Stimulated activated naive B cell treated with anti-CD40 and anti-IgM and Interleukin-4, amounts not matched to agents 10 μg/mL and 1 μg/mL and 100 μg/mL, for 72 hours (primary cell): ENCODE results near the gene GPC6.

Source experiments
- ATAC-seq, 2 donors: fragments of 150-1000 bp; cut with Tn5 transposase; replicated peaks; 2 replicates each; pipeline ENCODE4 v1.10.0; 2021; ENCODE audit warnings: moderate library complexity in 1 of 2
- DNase-seq: peaks from one replicate; pipeline ENCODE4 v3.0.0; 2021
- H3K27ac Mint-ChIP-seq: one replicate; pipeline ENCODE4 v1.8.0; 2022; ENCODE audit warnings: mild to moderate bottlenecking, mixed read lengths
- H3K27me3 Mint-ChIP-seq, 2 donors: one replicate each; pipeline ENCODE4 v1.8.0; 2022; ENCODE audit warnings: mixed read lengths in 2 of 2
- H3K36me3 Mint-ChIP-seq, 2 donors: one replicate each; pipeline ENCODE4 v1.8.0; 2022; ENCODE audit warnings: mixed read lengths in 2 of 2, mild to moderate bottlenecking in 1 of 2
- H3K4me1 Mint-ChIP-seq, 2 donors: one replicate each; pipeline ENCODE4 v1.8.0; 2022; ENCODE audit warnings: mixed read lengths in 2 of 2, mild to moderate bottlenecking in 1 of 2
- H3K4me3 Mint-ChIP-seq, 2 donors: one replicate each; pipeline ENCODE4 v1.8.0; 2022; ENCODE audit warnings: mild to moderate bottlenecking in 2 of 2, mixed read lengths in 2 of 2, moderate library complexity in 1 of 2
- H3K9me3 Mint-ChIP-seq, 2 donors: one replicate each; pipeline ENCODE4 v1.8.0; 2022; ENCODE audit warnings: mixed read lengths in 2 of 2, mild to moderate bottlenecking in 1 of 2

GPC6 gene

GRCh38 chr13:94050039-94050438, 823.4 kb downstream of the GPC6 start:
- Mint-ChIP-seq H3K27me3 (no peaks in the 10 kb centered on the region), H3K9me3 (peaks cover 0 to 4% of the 10 kb centered on the region in 2 donors), H3K27ac (no peak overlapping the region), H3K36me3 (no peaks in the 10 kb centered on the region), H3K4me1 (no peaks in the 10 kb centered on the region), H3K4me3 (no peak overlapping the region)
- ATAC-seq (no peak), DNase-seq (no peak)

GRCh38 chr13:94050686-94051085, 824.1 kb downstream of the GPC6 start:
- H3K4me3 Mint-ChIP-seq = no peak overlapping the region
- H3K4me1 Mint-ChIP-seq = no peaks in the 10 kb centered on the region
- no peak for DNase-seq
- H3K9me3 Mint-ChIP-seq = peaks cover 0 to 4% of the 10 kb centered on the region in 2 donors
- no peak overlapping the region for H3K27ac Mint-ChIP-seq
- H3K36me3 Mint-ChIP-seq = no peaks in the 10 kb centered on the region
- no peaks in the 10 kb centered on the region for H3K27me3 Mint-ChIP-seq
- ATAC-seq = no peak

- no peaks in the 10 kb centered on the region for H3K4me1 Mint-ChIP-seq
- ATAC-seq (peak; percentile 55 to 82), DNase-seq (no peak)
- peaks cover 0 to 4% of the 10 kb centered on the region in 2 donors for H3K9me3 Mint-ChIP-seq
- H3K27me3 Mint-ChIP-seq = no peaks in the 10 kb centered on the region
- H3K36me3 Mint-ChIP-seq = no peaks in the 10 kb centered on the region
- no peak overlapping the region for H3K27ac Mint-ChIP-seq
- H3K4me3 Mint-ChIP-seq = no peak overlapping the region
Measured at GRCh38 chr13:94053986-94054593, 827.5 kb downstream of the GPC6 start.

- Mint-ChIP-seq H3K27me3 (no peaks in the 10 kb centered on the region), H3K4me3 (no peak overlapping the region), H3K27ac (no peak overlapping the region), H3K4me1 (no peaks in the 10 kb centered on the region), H3K36me3 (no peaks in the 10 kb centered on the region), H3K9me3 (no peaks in the 10 kb centered on the region)
- DNase-seq = no peak
- no peak for ATAC-seq
Measured at GRCh38 chr13:94056362-94056990, 829.9 kb downstream of the GPC6 start.

GRCh38 chr13:94057618-94058186, 831.1 kb downstream of the GPC6 start:
- Mint-ChIP-seq H3K4me1 (no peaks in the 10 kb centered on the region), H3K9me3 (no peaks in the 10 kb centered on the region), H3K4me3 (no peak overlapping the region), H3K27me3 (no peaks in the 10 kb centered on the region), H3K27ac (no peak overlapping the region), H3K36me3 (no peaks in the 10 kb centered on the region)
- no peak for ATAC-seq
- no peak for DNase-seq

GRCh38 chr13:94058821-94059360, 832.3 kb downstream of the GPC6 start:
- H3K36me3 Mint-ChIP-seq = no peaks in the 10 kb centered on the region
- no peaks in the 10 kb centered on the region for H3K9me3 Mint-ChIP-seq
- H3K4me3 Mint-ChIP-seq = no peak overlapping the region
- no peak for ATAC-seq
- H3K27me3 Mint-ChIP-seq = no peaks in the 10 kb centered on the region
- H3K27ac Mint-ChIP-seq = no peak overlapping the region
- no peaks in the 10 kb centered on the region for H3K4me1 Mint-ChIP-seq
- DNase-seq = no peak

GRCh38 chr13:94061301-94061700, 834.7 kb downstream of the GPC6 start:
- ATAC-seq (no peak), DNase-seq (no peak)
- Mint-ChIP-seq H3K27me3 (no peaks in the 10 kb centered on the region), H3K9me3 (no peaks in the 10 kb centered on the region), H3K36me3 (no peaks in the 10 kb centered on the region), H3K4me1 (no peaks in the 10 kb centered on the region), H3K27ac (no peak overlapping the region), H3K4me3 (no peak overlapping the region)

GRCh38 chr13:94063096-94063495, 836.5 kb downstream of the GPC6 start:
- no peak for ATAC-seq
- DNase-seq = no peak
- no peak overlapping the region for H3K4me3 Mint-ChIP-seq
- H3K27ac Mint-ChIP-seq = no peak overlapping the region
- H3K4me1 Mint-ChIP-seq = no peaks in the 10 kb centered on the region
- H3K27me3 Mint-ChIP-seq = no peaks in the 10 kb centered on the region
- no peaks in the 10 kb centered on the region for H3K9me3 Mint-ChIP-seq
- H3K36me3 Mint-ChIP-seq = no peaks in the 10 kb centered on the region

- Mint-ChIP-seq H3K9me3 (peaks cover 0 to 2% of the 10 kb centered on the region in 2 donors), H3K27ac (no peak overlapping the region), H3K27me3 (no peaks in the 10 kb centered on the region), H3K4me3 (no peak overlapping the region), H3K36me3 (no peaks in the 10 kb centered on the region), H3K4me1 (no peaks in the 10 kb centered on the region)
- no peak for DNase-seq
- no peak for ATAC-seq
Measured at GRCh38 chr13:94063848-94064247, 837.2 kb downstream of the GPC6 start.

- H3K4me1 Mint-ChIP-seq = no peaks in the 10 kb centered on the region
- H3K9me3 Mint-ChIP-seq = peaks cover 3 to 5% of the 10 kb centered on the region in 2 donors
- H3K27me3 Mint-ChIP-seq = no peaks in the 10 kb centered on the region
- ATAC-seq = no peak
- no peaks in the 10 kb centered on the region for H3K36me3 Mint-ChIP-seq
- H3K4me3 Mint-ChIP-seq = no peak overlapping the region
- no peak overlapping the region for H3K27ac Mint-ChIP-seq
- no peak for DNase-seq
Measured at GRCh38 chr13:94065741-94066140, 839.1 kb downstream of the GPC6 start.

GRCh38 chr13:94073007-94073744, 846.6 kb downstream of the GPC6 start:
- Mint-ChIP-seq H3K4me1 (no peaks in the 10 kb centered on the region), H3K27ac (no peak overlapping the region), H3K36me3 (no peaks in the 10 kb centered on the region), H3K4me3 (no peak overlapping the region), H3K27me3 (no peaks in the 10 kb centered on the region), H3K9me3 (peaks cover 5 to 6% of the 10 kb centered on the region in 2 donors)
- DNase-seq (no peak), ATAC-seq (no peak)

GRCh38 chr13:94079876-94080275, 853.3 kb downstream of the GPC6 start:
- no peaks in the 10 kb centered on the region for H3K4me1 Mint-ChIP-seq
- H3K9me3 Mint-ChIP-seq = peaks cover 0 to 7% of the 10 kb centered on the region in 2 donors
- no peaks in the 10 kb centered on the region for H3K36me3 Mint-ChIP-seq

GRCh38 chr13:94080527-94080926, 853.9 kb downstream of the GPC6 start:
- H3K36me3 Mint-ChIP-seq = no peaks in the 10 kb centered on the region
- DNase-seq = no peak
- no peak overlapping the region for H3K4me3 Mint-ChIP-seq
- H3K9me3 Mint-ChIP-seq = peaks cover 0 to 7% of the 10 kb centered on the region in 2 donors
- H3K27ac Mint-ChIP-seq = no peak overlapping the region
- no peak for ATAC-seq
- peaks cover 0 to 5% of the 10 kb centered on the region in 2 donors for H3K27me3 Mint-ChIP-seq
- H3K4me1 Mint-ChIP-seq = no peaks in the 10 kb centered on the region

More at GRCh38 chr13:94079876-94080275, 853.3 kb downstream of the GPC6 start:
- ATAC-seq = no peak
- Mint-ChIP-seq H3K4me3 (no peak overlapping the region), H3K27ac (no peak overlapping the region), H3K27me3 (peaks cover 0 to 5% of the 10 kb centered on the region in 2 donors)
- DNase-seq = no peak

GRCh38 chr13:94087100-94087499, 860.5 kb downstream of the GPC6 start:
- H3K9me3 Mint-ChIP-seq = peaks cover 0 to 4% of the 10 kb centered on the region in 2 donors
- H3K4me3 Mint-ChIP-seq = no peak overlapping the region
- DNase-seq (no peak), ATAC-seq (no peak)
- no peak overlapping the region for H3K27ac Mint-ChIP-seq
- H3K4me1 Mint-ChIP-seq = peaks cover 0 to 2% of the 10 kb centered on the region in 2 donors
- no peaks in the 10 kb centered on the region for H3K36me3 Mint-ChIP-seq
- peaks cover 0 to 4% of the 10 kb centered on the region in 2 donors for H3K27me3 Mint-ChIP-seq
